ENCODE data around the gene PAX4. TPM values are rescaled to one million over a fixed set of nuclear protein-coding genes. Genes with fewer than 3 reads are reported as not detected.

The PAX4 gene
- total RNA-seq, 4 donors from 2014 or later, result not detected

DNA sequence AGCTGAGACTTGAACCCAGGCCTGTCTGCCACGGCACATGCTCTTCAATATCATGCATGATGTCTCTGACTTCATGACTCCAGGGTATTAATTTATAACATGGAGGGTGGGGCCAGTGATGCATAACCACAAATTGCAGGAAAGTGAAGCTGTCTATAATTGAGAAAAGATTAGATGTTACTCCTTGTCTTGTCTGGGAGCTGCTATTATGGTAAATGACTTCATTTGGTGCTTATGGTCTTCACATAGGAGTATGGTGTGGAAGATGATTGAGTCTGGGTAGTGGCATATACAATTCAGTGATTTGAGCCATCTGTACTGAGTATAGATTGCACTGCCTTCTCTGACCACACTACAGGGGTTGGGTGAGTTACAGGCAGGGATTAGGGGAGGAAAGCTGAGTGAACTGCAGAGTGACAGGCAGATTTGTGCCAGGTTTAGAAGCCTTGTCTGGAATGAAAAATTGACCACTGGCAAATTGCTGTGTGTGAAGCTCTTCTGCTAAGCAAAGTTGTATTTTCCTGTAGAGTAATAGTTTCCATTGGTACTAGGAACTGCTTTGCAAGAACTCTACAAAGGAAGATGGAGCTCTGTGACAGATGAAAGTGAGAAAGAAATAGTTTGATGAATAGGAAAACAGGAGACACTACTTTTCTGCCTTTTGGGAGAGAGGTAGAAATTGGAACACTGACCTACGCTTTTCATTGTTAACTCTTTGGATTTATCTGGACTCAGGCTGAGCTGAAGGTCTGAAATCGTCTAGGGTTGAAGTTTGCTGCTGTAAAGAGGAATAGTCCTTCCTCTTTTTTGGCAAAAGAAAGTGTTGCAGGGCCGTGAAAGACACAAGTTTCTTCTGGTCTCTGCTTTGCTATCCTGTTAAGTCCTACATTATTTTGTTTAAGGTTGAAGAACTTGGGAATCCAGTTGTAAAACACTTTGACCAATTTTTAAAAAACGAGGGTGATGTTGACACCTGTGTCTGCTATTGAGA, 36.8 kb upstream of the PAX4 start:
- TF ChIP-seq, protein P1, sequence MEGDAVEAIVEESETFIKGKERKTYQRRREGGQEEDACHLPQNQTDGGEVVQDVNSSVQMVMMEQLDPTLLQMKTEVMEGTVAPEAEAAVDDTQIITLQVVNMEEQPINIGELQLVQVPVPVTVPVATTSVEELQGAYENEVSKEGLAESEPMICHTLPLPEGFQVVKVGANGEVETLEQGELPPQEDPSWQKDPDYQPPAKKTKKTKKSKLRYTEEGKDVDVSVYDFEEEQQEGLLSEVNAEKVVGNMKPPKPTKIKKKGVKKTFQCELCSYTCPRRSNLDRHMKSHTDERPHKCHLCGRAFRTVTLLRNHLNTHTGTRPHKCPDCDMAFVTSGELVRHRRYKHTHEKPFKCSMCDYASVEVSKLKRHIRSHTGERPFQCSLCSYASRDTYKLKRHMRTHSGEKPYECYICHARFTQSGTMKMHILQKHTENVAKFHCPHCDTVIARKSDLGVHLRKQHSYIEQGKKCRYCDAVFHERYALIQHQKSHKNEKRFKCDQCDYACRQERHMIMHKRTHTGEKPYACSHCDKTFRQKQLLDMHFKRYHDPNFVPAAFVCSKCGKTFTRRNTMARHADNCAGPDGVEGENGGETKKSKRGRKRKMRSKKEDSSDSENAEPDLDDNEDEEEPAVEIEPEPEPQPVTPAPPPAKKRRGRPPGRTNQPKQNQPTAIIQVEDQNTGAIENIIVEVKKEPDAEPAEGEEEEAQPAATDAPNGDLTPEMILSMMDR (IDR thresholded peaks at IDR 0.05; ENCODE audit: low read depth), result no peak

DNA sequence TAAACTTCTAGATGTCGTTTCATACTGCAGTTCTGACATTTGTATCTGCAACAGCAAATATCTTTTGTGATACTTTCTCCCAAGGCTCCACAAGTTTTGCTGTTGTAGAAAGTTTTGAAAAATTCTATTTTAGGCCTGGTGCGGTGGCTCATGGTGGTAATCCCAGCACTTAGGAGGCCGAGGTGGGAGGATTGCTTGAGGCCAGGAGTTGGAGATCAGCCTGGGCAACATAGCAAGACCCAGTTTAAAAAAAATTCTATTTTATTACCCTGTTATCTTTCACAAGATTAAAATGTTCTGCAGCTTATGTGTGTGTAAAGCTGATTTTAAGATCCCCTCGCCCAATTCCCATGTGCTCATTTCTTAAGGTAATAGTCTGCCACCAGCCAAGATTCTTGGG, 35.5 kb upstream of the PAX4 start:
- TF ChIP-seq, protein P1 (IDR thresholded peaks at IDR 0.05; ENCODE audit: low read depth), result no peak

DNA sequence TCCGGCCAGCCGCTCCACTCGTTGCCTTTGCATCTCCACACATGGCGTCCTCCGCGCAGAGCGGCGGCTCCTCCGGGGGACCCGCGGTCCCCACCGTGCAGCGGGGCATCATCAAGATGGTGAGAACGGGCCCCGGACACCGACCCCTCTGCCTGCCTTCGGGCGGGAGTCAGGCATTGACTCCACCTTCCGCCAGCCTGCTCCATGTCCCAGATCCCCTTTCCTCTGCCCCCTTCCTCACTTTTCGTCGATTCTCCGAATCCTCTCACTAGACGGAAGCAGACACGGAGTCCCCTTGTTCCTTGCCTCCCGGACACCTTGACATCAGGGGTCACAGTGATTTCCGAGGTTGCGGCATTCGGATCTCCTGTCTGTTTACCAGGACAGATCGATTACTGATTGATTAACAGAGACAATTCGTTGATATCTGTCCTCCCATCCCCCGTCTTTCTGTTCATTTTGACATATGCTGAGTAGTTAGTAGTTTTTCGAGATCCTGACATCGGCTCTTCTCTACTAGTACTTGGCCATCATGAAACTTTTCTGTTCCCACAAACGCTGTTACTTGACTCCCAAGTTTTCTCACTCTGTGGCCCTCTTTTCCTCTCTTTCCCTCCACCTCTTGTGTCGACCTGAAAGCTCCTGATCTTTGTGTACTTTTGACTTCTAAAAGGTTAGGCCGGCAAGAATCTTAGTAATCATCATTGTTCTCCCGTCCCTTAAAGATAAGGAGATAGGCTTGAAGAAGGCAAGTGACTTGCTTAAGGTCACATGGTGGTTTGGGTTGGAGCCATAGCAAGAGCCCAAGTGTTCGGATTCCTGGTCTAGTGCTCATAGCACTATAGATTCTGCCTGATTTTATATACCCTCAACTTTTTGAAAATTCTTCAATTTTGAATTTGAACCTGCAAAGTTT, 34.6 kb upstream of the PAX4 start:
- TF ChIP-seq, protein P1 (IDR thresholded peaks at IDR 0.05; ENCODE audit: low read depth), result no peak

DNA sequence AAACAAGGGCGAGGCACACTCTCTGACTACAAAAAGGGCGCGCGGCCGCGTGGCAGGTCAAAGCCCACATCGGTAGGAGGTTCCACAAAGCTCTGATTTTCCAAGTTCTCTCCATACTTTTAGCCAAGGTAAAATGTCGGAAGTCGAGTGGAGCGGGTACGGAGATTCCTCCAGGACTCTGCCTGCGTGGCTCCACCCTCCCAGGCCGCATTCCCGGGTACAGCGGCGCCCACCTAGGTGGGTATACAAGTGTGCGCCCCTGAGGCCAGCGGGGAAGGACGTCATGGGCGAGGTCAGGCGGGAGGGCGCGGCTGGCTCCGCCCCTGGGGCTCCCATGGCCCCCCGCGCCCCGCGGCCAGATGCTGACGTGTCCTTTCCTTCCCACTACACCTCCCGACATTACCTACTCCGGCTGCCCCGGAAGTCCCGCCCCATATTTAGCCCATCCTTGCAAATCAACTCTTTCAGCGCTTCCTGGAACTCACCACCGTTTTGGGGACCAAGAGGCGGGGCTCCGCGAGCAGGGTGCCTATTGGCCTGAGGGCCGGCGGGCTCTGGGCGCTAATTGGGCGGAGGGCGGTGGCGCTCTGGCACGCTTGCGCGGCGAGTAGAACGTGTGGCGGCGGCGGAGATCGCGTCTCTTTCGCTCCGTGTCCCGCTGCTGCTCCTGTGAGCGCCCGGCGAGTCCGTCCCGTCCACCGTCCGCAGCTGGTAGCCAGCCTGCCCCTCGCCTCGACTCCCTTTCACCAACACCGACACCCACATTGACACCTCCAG, 33.8 kb upstream of the PAX4 start, which contains the start of gene SND1:
SND1 (plus strand) TSS at position 639 of the 777 bp plus-strand sequence. CDS start 180 bp downstream, outside the sequence.
- TF ChIP-seq, protein P1 (IDR thresholded peaks at IDR 0.05; ENCODE audit: low read depth), result no peak

DNA sequence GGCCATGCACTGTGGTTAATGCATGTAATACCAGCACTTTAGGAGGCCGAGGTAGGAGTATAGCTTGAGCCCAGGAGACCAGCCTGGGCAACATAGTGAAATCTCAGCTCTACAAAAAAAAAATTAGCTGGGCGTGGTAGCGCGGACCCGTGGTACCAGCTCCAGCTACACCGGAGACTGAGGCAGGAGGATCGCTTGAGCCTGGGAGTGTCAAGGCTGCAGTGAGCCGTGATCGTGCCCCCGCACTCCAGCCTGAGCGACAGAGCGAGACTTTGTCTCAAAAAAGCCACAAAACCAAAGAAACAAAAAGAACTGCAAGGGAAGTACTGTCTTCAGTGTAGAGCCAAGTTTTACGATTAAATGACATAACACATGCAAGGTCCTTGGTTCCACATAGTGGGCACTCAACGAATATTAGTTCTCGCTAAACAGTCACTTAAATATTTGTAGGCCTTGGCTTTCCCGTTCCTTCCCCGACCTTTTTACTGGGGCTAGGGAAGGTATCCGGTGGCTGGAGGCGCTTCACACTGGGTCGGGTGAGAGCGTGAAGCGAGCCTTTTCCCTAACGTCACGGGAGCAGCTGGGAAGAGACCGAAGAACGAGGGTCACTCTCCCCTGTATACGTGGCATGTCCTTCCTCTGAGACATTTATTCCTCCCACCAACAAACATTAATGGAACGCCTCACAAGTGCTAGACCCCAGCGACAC, 33.1 kb upstream of the PAX4 start:
- TF ChIP-seq, protein P1 (IDR thresholded peaks at IDR 0.05; ENCODE audit: low read depth), result no peak

DNA sequence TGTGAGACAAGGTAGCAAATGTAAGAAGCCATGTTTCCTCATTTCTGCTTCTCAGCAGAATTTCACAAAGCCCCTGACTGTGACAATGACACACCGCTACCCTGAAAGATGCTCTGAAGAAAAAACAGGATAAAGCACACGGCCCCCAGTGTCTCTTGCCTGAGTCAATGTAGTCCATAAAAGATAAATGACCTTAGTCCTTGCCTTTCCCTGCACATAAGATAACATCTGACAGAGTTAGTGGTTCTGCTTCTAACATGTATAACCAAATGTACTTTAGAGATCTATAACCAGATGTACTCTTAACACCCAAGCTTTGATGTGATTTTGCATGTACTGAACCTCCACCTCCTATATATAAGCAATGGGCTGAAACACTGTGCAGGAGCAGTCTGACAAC, 31.0 kb upstream of the PAX4 start:
- TF ChIP-seq, protein P1 (IDR thresholded peaks at IDR 0.05; ENCODE audit: low read depth), result no peak

Measured in subcutaneous adipose tissue (tissue), 4 donors.